ENCODE results near the gene MYO19. TPM values are rescaled to one million over a fixed set of nuclear protein-coding genes. Genes with fewer than 3 reads are reported as not detected.

The MYO19 gene
- total RNA-seq, 4 donors from 2014 or later = 150 to 286 (median 213) TPM

DNA sequence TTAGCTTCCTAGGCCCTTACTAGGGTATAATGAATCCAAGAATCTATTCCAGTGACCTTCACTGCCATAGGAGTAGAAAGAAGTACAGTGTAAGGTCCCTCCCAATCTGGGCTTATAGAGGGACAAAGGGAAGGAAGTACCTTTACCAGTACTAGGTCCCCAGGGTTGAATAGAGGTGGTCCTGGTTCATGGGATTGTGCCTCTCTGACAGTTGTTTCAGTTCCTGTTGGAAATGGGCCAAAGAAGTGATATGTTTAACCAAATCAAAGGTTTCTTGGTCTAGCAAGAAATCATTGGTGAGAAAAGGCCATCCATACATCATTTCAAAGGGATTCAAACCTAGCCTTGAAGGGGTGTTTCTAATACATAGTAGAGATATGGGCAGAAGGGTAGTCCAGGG lies 64.2 kb downstream of the MYO19 start:
- TF ChIP-seq, protein P1, sequence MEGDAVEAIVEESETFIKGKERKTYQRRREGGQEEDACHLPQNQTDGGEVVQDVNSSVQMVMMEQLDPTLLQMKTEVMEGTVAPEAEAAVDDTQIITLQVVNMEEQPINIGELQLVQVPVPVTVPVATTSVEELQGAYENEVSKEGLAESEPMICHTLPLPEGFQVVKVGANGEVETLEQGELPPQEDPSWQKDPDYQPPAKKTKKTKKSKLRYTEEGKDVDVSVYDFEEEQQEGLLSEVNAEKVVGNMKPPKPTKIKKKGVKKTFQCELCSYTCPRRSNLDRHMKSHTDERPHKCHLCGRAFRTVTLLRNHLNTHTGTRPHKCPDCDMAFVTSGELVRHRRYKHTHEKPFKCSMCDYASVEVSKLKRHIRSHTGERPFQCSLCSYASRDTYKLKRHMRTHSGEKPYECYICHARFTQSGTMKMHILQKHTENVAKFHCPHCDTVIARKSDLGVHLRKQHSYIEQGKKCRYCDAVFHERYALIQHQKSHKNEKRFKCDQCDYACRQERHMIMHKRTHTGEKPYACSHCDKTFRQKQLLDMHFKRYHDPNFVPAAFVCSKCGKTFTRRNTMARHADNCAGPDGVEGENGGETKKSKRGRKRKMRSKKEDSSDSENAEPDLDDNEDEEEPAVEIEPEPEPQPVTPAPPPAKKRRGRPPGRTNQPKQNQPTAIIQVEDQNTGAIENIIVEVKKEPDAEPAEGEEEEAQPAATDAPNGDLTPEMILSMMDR (IDR thresholded peaks at IDR 0.05) = no peak
- no peak for TF ChIP-seq POLR2A (IDR thresholded peaks at IDR 0.05)
- no peak for DNase-seq
- Histone ChIP-seq H3K36me3 (no peaks in the 10 kb centered on the region), H3K27ac (no peak overlapping the region), H3K4me3 (no peak overlapping the region), H3K4me1 (no peaks in the 10 kb centered on the region), H3K9me3 (no peaks in the 10 kb centered on the region), H3K27me3 (no peaks in the 10 kb centered on the region)

DNA sequence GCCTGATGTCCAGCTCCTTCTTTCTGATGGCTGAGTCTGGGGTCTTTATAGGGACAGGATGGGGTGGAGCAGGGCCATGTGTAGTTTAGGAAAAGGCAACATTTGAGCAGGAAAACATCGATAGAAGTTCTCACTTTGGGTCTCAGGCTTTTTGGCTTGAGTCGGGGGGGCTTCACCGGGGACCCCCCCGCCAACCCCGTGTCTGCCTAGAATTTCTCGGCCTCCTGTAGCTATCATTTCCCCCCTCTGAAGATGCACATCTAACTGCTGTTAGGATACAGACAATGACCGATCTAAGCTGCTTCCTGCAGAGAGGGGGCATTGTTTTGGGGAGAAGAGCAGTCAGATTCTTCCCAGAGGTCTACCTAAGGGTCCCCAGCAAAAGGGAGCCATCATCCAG lies 64.9 kb downstream of the MYO19 start:
- TF ChIP-seq POLR2A (IDR thresholded peaks at IDR 0.05) = no peak
- TF ChIP-seq, protein P1 (IDR thresholded peaks at IDR 0.05) = no peak
- Histone ChIP-seq H3K36me3 (no peaks in the 10 kb centered on the region), H3K9me3 (no peaks in the 10 kb centered on the region), H3K27me3 (peaks cover 0 to 4% of the 10 kb centered on the region in 2 donors), H3K27ac (no peak overlapping the region), H3K4me1 (no peaks in the 10 kb centered on the region), H3K4me3 (no peak overlapping the region)
- DNase-seq = no peak

DNA sequence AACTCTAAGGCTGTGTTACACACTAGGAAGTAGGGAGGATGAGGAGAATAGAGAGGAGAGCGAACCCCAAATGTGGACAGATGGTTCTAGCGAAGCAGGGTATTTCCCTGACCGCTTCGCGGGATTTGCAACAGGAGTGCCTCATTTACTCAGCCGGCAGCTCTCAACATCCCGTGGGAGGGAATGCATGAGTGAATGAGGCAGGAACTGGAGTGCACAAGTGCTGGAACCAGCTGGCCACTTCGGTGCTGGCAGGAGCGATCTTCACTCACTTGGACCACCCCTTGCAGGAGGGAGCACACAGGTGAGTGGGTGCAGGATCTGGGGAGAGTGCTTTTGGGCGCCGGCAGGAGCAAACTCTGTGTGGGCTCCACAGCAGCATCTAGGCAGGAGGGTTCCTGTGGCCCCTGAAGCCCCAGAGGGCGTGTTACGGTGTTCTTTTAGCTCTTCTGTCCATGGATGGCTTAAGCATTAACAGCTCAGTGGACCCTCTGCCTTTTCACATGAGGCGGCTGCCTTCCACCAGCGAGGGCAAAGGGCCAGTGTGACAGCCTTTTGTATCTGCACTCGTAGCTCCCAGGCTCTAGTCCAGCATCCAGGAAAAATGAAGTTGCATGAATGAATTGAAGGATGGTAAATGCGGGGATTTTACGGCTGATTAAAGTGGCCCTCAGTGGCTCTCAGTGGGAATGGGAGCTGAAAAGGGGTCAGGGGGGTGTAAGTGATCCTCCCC lies 65.6 kb downstream of the MYO19 start:
- no peak for DNase-seq
- peaks cover 0 to 7% of the 10 kb centered on the region in 2 donors for H3K27me3 ChIP-seq
- no peaks in the 10 kb centered on the region for H3K4me1 ChIP-seq
- TF ChIP-seq, protein P1 (IDR thresholded peaks at IDR 0.05) = no peak
- TF ChIP-seq POLR2A (IDR thresholded peaks at IDR 0.05) = no peak
- no peak overlapping the region for H3K27ac ChIP-seq
- no peak overlapping the region for H3K4me3 ChIP-seq
- peaks cover 0 to under 1% (median 0%) of the 10 kb centered on the region in 4 donors for H3K9me3 ChIP-seq
- no peaks in the 10 kb centered on the region for H3K36me3 ChIP-seq

DNA sequence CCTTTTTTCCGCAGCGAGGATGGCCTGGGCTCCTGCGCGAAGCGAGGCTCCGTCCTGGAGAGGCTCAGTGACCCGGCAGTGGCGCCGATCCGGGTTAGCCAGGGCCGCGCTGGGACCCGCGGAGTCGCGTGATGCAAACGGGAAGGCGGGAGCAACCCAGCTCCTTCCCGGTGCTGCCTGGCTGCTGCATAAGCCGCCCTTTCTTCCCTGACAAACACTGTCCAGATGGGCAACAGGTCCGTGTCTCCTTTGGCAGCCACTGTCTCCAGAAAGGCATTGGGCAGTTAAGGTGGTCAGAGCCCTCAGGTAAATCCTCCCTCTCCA lies 69.9 kb downstream of the MYO19 start:
- Histone ChIP-seq H3K4me1 (no peaks in the 10 kb centered on the region), H3K9me3 (peaks cover 0 to 4% (median 0%) of the 10 kb centered on the region in 4 donors), H3K4me3 (no peak overlapping the region), H3K27ac (no peak overlapping the region), H3K36me3 (no peaks in the 10 kb centered on the region), H3K27me3 (peaks cover 0 to 7% of the 10 kb centered on the region in 2 donors)
- no peak for DNase-seq
- TF ChIP-seq, protein P1 (IDR thresholded peaks at IDR 0.05) = no peak
- TF ChIP-seq POLR2A (IDR thresholded peaks at IDR 0.05) = no peak

- Histone ChIP-seq H3K4me1 (no peaks in the 10 kb centered on the region), H3K4me3 (no peak overlapping the region), H3K36me3 (no peaks in the 10 kb centered on the region), H3K27ac (no peak overlapping the region), H3K27me3 (peaks cover 0 to 7% of the 10 kb centered on the region in 2 donors), H3K9me3 (peaks cover 0 to 4% (median 0%) of the 10 kb centered on the region in 4 donors)
- DNase-seq = peak in 2 of 3 donors; percentile 68 to 77
- TF ChIP-seq, protein P1 (IDR thresholded peaks at IDR 0.05) = peak in 1 of 6 experiments; percentile 3
- TF ChIP-seq POLR2A (IDR thresholded peaks at IDR 0.05) = no peak
These were observed 70.5 kb downstream of the MYO19 start for GRCh38 chr17:36463916-36464764.

All from Peyer's patch (tissue), 4 donors.